OCI-LY3 (cell line): ENCODE results near the gene IST1.
A peak's percentile ranks its signal among the peaks of the same experiment; 100 is the strongest.

Experiments
- H2AFZ ChIP-seq: fragments of 200-600, 300-600 bp; shearing (Covaris generic); 2 replicates; pipeline ENCODE4 v1.6.0; 2014; ENCODE audit warnings: antibody characterized with exemption, low read depth, low read length
- H3K27ac ChIP-seq: fragments of 200-600, 300-600 bp; sonication (generic); 2 replicates; pipeline ENCODE4 v1.5.1; 2014; ENCODE audit warnings: mild to moderate bottlenecking, low read length, moderate library complexity, mixed read lengths
- H3K27me3 ChIP-seq: fragments of 200-600, 300-600 bp; sonication (generic); 2 replicates; pipeline ENCODE4 v1.6.1; 2014; ENCODE audit warnings: low read depth, low read length, mixed read lengths
- H3K36me3 ChIP-seq: fragments of 200-600, 300-600 bp; sonication (generic); replicated peaks from 2 replicates; pipeline ENCODE3; 2014; ENCODE audit warnings: low read depth, low read length, mixed read lengths
- H3K4me1 ChIP-seq: fragments of 300-600, 200-600 bp; sonication (generic); 2 replicates; pipeline ENCODE4 v1.6.1; 2014; ENCODE audit warnings: low read length, mixed read lengths
- H3K4me2 ChIP-seq: fragments of 200-600, 300-600 bp; sonication (generic); 2 replicates; pipeline ENCODE4 v1.6.1; 2014; ENCODE audit warnings: low read length, mixed read lengths
- H3K4me3 ChIP-seq: fragments of 300-600, 200-600 bp; sonication (generic); 2 replicates; pipeline ENCODE4 v1.5.1; 2014; ENCODE audit warnings: antibody characterized with exemption, mild to moderate bottlenecking, low read length, moderate library complexity
- H3K79me2 ChIP-seq: fragments of 300-600, 200-600 bp; shearing (Covaris generic); 2 replicates; pipeline ENCODE4 v1.6.1; 2014; ENCODE audit warnings: mild to moderate bottlenecking, low read length, mixed read lengths
- H3K9ac ChIP-seq: fragments of 300-600, 200-600 bp; shearing (Covaris generic); 2 replicates; pipeline ENCODE4 v1.6.0; 2014; ENCODE audit warnings: mild to moderate bottlenecking, low read length, moderate library complexity
- H3K9me3 ChIP-seq: fragments of 200-600, 300-600 bp; shearing (Covaris generic); 2 replicates; pipeline ENCODE4 v1.6.1; 2014; ENCODE audit warnings: low read length, mixed read lengths; ENCODE audit not compliant: insufficient read depth
- H4K20me1 ChIP-seq: fragments of 200-600, 300-600 bp; sonication (generic); 2 replicates; pipeline ENCODE4 v1.6.1; 2016; ENCODE audit warnings: low read length, mixed read lengths; ENCODE audit not compliant: insufficient read depth
- EZH2phosphoT487 ChIP-seq: fragments of 200-600 bp; shearing (Covaris generic); IDR thresholded peaks from 2 replicates; pipeline ENCODE4 v1.6.1; 2018; ENCODE audit warnings: antibody characterized with exemption, mixed run types, low read depth
- TF ChIP-seq, protein P1 (sequence below): fragments of 200-600, 300-600 bp; sonication (generic); IDR thresholded peaks from 2 replicates; pipeline ENCODE4 v1.5.1; 2014; ENCODE audit warnings: antibody characterized with exemption, low read length, low read depth

The IST1 gene

DNA sequence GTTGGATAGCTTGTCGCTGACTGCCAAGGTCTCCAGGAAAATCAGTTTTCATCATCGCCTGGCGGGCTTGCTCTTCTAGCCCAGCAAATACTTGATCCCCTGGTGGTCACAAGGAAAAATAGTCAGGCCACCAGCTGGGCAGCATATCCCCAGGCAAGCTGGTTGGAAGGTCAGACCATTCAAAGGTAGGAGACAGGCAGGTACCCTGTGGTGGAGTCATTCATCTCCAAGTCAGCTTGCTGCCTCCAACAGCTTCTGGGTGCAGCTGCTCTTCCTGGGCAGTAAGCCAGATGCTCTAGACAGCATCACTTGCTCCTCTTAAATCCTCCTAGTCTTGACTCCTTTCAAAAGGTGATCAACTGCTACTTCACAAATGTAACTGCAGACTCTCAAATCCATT is 27.4 kb upstream of the IST1 start:
- H3K9ac ChIP-seq = no peak overlapping the region
- TF ChIP-seq EZH2phosphoT487 = no peak
- TF ChIP-seq, protein P1, sequence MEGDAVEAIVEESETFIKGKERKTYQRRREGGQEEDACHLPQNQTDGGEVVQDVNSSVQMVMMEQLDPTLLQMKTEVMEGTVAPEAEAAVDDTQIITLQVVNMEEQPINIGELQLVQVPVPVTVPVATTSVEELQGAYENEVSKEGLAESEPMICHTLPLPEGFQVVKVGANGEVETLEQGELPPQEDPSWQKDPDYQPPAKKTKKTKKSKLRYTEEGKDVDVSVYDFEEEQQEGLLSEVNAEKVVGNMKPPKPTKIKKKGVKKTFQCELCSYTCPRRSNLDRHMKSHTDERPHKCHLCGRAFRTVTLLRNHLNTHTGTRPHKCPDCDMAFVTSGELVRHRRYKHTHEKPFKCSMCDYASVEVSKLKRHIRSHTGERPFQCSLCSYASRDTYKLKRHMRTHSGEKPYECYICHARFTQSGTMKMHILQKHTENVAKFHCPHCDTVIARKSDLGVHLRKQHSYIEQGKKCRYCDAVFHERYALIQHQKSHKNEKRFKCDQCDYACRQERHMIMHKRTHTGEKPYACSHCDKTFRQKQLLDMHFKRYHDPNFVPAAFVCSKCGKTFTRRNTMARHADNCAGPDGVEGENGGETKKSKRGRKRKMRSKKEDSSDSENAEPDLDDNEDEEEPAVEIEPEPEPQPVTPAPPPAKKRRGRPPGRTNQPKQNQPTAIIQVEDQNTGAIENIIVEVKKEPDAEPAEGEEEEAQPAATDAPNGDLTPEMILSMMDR = no peak
- H3K79me2 ChIP-seq = no peaks in the 10 kb centered on the region
- H3K4me1 ChIP-seq = peaks cover 19% of the 10 kb centered on the region
- no peaks in the 10 kb centered on the region for H3K27me3 ChIP-seq
- peaks cover 18% of the 10 kb centered on the region for H4K20me1 ChIP-seq
- no peak overlapping the region for H2AFZ ChIP-seq
- H3K36me3 ChIP-seq = peaks cover 42% of the 10 kb centered on the region
- H3K27ac ChIP-seq = no peak overlapping the region
- H3K9me3 ChIP-seq = no peaks in the 10 kb centered on the region
- H3K4me2 ChIP-seq = no peak overlapping the region
- H3K4me3 ChIP-seq = no peak overlapping the region

DNA sequence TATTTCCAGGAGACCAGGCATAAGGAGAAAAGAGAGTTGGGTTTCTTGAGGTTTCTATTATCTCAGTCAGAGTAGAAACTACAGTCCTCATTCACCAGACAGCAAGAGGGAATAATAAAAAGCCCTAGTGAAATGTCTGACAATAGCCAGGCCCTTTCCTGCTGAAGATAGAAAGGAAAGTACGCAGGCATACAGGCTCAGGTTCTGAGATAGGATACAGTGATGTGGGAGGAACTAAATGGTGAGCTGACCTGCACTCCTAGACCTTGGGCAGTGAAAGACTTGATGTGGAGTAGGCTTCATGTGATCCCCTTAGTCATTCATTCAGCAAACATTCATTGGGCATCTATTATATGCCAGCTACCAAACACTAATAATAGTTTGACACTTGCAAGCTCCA is 26.2 kb upstream of the IST1 start:
- no peak for TF ChIP-seq EZH2phosphoT487
- TF ChIP-seq, protein P1 = no peak
- H2AFZ ChIP-seq = no peak overlapping the region
- peaks cover 18% of the 10 kb centered on the region for H4K20me1 ChIP-seq
- no peaks in the 10 kb centered on the region for H3K27me3 ChIP-seq
- no peak overlapping the region for H3K4me3 ChIP-seq
- no peak overlapping the region for H3K27ac ChIP-seq
- H3K4me1 ChIP-seq = peaks cover 19% of the 10 kb centered on the region
- no peak overlapping the region for H3K9ac ChIP-seq
- H3K9me3 ChIP-seq = no peaks in the 10 kb centered on the region
- no peak overlapping the region for H3K4me2 ChIP-seq
- H3K36me3 ChIP-seq = peaks cover 39% of the 10 kb centered on the region
- no peaks in the 10 kb centered on the region for H3K79me2 ChIP-seq

GRCh38 chr16:71870818-71871217 is 24.5 kb upstream of the IST1 start:
- Histone ChIP-seq H3K4me3 (no peak overlapping the region), H3K36me3 (peaks cover 27% of the 10 kb centered on the region)
- TF ChIP-seq, protein P1 = no peak
- TF ChIP-seq EZH2phosphoT487 = no peak

GRCh38 chr16:71873199-71873598 is 22.1 kb upstream of the IST1 start:
- H2AFZ ChIP-seq = no peak overlapping the region
- no peaks in the 10 kb centered on the region for H3K9me3 ChIP-seq
- H3K27me3 ChIP-seq = no peaks in the 10 kb centered on the region
- H3K9ac ChIP-seq = no peak overlapping the region
- no peaks in the 10 kb centered on the region for H3K79me2 ChIP-seq
- H3K27ac ChIP-seq = no peak overlapping the region
- H3K36me3 ChIP-seq = peaks cover 19% of the 10 kb centered on the region
- TF ChIP-seq, protein P1 = no peak
- TF ChIP-seq EZH2phosphoT487 = no peak
- no peak overlapping the region for H3K4me3 ChIP-seq
- peaks cover 19% of the 10 kb centered on the region for H3K4me1 ChIP-seq
- H3K4me2 ChIP-seq = no peak overlapping the region
- peaks cover 16% of the 10 kb centered on the region for H4K20me1 ChIP-seq

More at GRCh38 chr16:71870818-71871217, 24.5 kb upstream of the IST1 start:
- Histone ChIP-seq H3K4me2 (peak overlapping the region; percentile 11), H3K27ac (no peak overlapping the region), H3K79me2 (no peaks in the 10 kb centered on the region), H3K9ac (no peak overlapping the region), H3K9me3 (no peaks in the 10 kb centered on the region), H3K4me1 (peaks cover 19% of the 10 kb centered on the region), H4K20me1 (peaks cover 18% of the 10 kb centered on the region), H3K27me3 (no peaks in the 10 kb centered on the region), H2AFZ (no peak overlapping the region)
